NB4 (cell line): ENCODE measurements around the gene ARSI.

Experiments
- DNase-seq: peaks from one replicate; pipeline ENCODE4 v3.0.0; 2010; ENCODE audit warnings: low read depth
- H3K4me3 ChIP-seq: one replicate; pipeline ENCODE4 v1.5.1; 2011; ENCODE audit warnings: mild to moderate bottlenecking, low read depth, low read length, moderate library complexity
- MAX ChIP-seq: IDR thresholded peaks from 2 replicates; pipeline ENCODE4 v1.6.1; 2011; ENCODE audit warnings: low read depth, low read length
- MYC ChIP-seq: IDR thresholded peaks from 2 replicates; pipeline ENCODE4 v1.6.1; 2011; ENCODE audit warnings: low read depth, low read length
- POLR2A ChIP-seq: IDR thresholded peaks from 2 replicates; pipeline ENCODE4 v1.6.1; 2011; ENCODE audit warnings: mild to moderate bottlenecking; ENCODE audit not compliant: insufficient read length; ENCODE audit errors: extremely low read depth
- TF ChIP-seq, protein P1 (sequence below): IDR thresholded peaks from one replicate; pipeline ENCODE4 v1.5.1; 2012; ENCODE audit warnings: low read depth, low read length

ARSI gene

DNA sequence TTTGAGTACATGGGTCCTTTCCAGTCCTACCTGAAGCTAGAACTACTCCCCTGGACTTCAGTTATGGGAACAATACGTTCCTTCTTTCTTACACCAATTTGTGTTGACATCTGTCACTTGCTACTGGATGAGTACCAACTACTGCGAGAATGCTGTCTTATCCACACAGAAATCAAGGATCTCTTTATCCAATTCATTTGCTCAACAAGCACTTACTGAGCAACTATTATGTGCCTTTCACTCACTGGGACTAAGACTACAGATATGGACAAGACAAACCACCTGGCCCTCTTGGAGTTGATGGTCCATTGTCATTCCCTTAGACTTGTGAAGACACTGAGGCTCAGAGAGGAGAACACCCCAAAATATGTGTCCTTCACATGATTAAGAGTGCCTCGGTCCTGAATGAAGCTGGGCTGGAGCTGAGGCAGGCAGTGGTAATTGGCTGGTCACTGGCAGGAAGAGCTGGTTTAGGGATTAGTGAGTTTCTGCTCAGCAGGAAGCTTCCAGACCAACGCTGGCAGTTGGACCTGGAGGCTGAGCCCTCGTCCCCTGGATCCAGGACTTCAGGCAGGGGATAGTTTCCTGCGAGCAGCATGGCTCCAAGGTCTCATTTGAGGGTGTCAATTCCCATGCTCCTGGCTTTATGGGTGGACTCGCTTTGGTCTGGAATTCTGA lies 8.4 kb upstream of the ARSI start:
- H3K4me3 ChIP-seq, result no peak overlapping the region
- TF ChIP-seq MAX, result no peak
- TF ChIP-seq POLR2A, result no peak
- TF ChIP-seq MYC, result no peak
- TF ChIP-seq, protein P1, sequence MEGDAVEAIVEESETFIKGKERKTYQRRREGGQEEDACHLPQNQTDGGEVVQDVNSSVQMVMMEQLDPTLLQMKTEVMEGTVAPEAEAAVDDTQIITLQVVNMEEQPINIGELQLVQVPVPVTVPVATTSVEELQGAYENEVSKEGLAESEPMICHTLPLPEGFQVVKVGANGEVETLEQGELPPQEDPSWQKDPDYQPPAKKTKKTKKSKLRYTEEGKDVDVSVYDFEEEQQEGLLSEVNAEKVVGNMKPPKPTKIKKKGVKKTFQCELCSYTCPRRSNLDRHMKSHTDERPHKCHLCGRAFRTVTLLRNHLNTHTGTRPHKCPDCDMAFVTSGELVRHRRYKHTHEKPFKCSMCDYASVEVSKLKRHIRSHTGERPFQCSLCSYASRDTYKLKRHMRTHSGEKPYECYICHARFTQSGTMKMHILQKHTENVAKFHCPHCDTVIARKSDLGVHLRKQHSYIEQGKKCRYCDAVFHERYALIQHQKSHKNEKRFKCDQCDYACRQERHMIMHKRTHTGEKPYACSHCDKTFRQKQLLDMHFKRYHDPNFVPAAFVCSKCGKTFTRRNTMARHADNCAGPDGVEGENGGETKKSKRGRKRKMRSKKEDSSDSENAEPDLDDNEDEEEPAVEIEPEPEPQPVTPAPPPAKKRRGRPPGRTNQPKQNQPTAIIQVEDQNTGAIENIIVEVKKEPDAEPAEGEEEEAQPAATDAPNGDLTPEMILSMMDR, result no peak
- DNase-seq, result no peak

GRCh38 chr5:150310246-150310645 lies 7.5 kb upstream of the ARSI start:
- DNase-seq, result no peak
- H3K4me3 ChIP-seq, result no peak overlapping the region
- TF ChIP-seq, protein P1, result no peak
- TF ChIP-seq MYC (no peak), POLR2A (no peak), MAX (no peak)

DNA sequence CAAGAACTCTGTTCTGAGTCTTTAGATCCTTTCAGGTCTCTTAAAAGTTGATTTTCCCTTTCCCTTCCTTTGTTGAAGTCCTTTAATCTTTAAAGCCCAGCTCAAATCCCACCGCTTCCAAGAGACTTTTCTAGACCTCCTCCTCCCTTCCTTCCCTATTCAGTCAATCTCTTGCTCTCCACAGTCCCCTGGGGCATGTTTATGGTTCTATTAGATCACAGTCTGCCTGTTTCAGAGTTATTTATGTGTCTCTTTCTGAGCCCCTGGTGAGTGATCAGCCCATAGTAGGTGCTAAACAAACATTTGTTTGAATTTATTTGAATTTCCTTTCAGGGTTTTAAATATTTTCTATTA lies 7.2 kb upstream of the ARSI start:
- no peak for TF ChIP-seq POLR2A
- TF ChIP-seq, protein P1, result no peak
- no peak for TF ChIP-seq MAX
- TF ChIP-seq MYC, result no peak
- no peak for DNase-seq
- H3K4me3 ChIP-seq, result no peak overlapping the region

GRCh38 chr5:150309101-150309885 lies 6.6 kb upstream of the ARSI start:
- DNase-seq, result no peak
- no peak overlapping the region for H3K4me3 ChIP-seq
- TF ChIP-seq, protein P1, result no peak
- no peak for TF ChIP-seq POLR2A
- TF ChIP-seq MAX, result no peak
- TF ChIP-seq MYC, result no peak

GRCh38 chr5:150307617-150308426 lies 5.1 kb upstream of the ARSI start:
- no peak overlapping the region for H3K4me3 ChIP-seq
- TF ChIP-seq, protein P1, result no peak
- TF ChIP-seq MYC, result no peak
- no peak for TF ChIP-seq MAX
- TF ChIP-seq POLR2A, result no peak
- DNase-seq, result no peak
